ENCODE data around the gene LLPH.

The LLPH gene

DNA sequence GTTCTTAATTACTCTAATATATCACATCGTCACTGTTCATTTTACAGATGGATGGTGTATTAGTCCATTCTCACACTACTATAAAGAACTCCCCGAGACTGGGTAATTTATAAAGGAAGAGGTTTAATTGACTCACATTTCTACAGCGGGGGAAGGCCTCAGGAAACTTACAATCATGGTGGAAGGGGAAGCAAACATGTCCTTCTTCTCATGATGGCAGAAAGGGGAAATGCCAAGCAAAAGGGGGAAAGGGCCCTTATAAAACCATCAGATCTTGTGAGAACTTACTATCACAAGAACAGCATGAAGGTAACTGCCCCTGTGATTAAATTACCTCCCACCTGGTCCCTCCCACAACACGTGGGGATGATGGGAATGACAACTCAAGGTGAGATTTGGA is 32.7 kb upstream of the LLPH start:
- no peak overlapping the region for H3K4me3 ChIP-seq (ENCODE audit: low read depth, low read length, poor library complexity, severe bottlenecking)
- H3K9me3 ChIP-seq (ENCODE audit: low read length), result peaks cover 21% of the 10 kb centered on the region
- no peak overlapping the region for H3K27ac ChIP-seq (ENCODE audit: low read depth, low read length, poor library complexity, severe bottlenecking)
- no peak overlapping the region for H2AFZ ChIP-seq (ENCODE audit: low read length)
- H3K79me2 ChIP-seq (ENCODE audit: insufficient read depth, low read length), result peaks cover 65% of the 10 kb centered on the region
- H3K9me2 ChIP-seq (ENCODE audit: low read depth, low read length), result no peaks in the 10 kb centered on the region
- peaks cover 74% of the 10 kb centered on the region for H3K36me3 ChIP-seq (ENCODE audit: insufficient read depth, low read length)
- H3K27me3 ChIP-seq (ENCODE audit: insufficient read depth, low read length), result no peaks in the 10 kb centered on the region
- H3K4me2 ChIP-seq (ENCODE audit: low read length), result no peak overlapping the region
- H4K20me1 ChIP-seq (ENCODE audit: insufficient read depth, low read length), result no peaks in the 10 kb centered on the region
- H3F3A ChIP-seq (ENCODE audit: insufficient read depth, low read length), result no peaks in the 10 kb centered on the region
- H3K4me1 ChIP-seq (ENCODE audit: insufficient read depth, low read length, severe bottlenecking), result peaks cover 4% of the 10 kb centered on the region
- no peak overlapping the region for H3K9ac ChIP-seq (ENCODE audit: low read length)
- TF ChIP-seq, protein P1, sequence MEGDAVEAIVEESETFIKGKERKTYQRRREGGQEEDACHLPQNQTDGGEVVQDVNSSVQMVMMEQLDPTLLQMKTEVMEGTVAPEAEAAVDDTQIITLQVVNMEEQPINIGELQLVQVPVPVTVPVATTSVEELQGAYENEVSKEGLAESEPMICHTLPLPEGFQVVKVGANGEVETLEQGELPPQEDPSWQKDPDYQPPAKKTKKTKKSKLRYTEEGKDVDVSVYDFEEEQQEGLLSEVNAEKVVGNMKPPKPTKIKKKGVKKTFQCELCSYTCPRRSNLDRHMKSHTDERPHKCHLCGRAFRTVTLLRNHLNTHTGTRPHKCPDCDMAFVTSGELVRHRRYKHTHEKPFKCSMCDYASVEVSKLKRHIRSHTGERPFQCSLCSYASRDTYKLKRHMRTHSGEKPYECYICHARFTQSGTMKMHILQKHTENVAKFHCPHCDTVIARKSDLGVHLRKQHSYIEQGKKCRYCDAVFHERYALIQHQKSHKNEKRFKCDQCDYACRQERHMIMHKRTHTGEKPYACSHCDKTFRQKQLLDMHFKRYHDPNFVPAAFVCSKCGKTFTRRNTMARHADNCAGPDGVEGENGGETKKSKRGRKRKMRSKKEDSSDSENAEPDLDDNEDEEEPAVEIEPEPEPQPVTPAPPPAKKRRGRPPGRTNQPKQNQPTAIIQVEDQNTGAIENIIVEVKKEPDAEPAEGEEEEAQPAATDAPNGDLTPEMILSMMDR (IDR thresholded peaks at IDR 0.05; ENCODE audit: low read length), result no peak
- no peak for TF ChIP-seq EZH2 (IDR thresholded peaks at IDR 0.05; ENCODE audit: borderline replicate concordance, low read length)

DNA sequence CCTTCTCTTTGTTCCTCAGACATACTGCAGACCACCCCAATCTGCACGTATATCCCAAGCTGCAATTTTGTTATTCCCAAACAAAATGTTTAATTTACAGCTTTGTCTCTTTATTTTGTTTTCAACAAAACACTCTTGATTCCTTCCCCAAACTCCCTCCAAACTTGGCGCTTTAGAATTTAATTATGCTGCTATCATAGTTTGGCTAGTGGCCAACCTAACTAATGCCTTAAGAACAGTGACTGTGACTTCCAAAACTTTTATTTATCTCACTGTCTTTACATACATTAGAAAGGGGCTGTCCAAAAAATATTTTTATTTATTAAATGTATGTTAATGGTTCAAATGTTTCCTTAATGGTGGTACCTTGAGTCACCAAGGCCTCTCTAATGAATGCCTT is 32.2 kb upstream of the LLPH start:
- Histone ChIP-seq H3K27ac (ENCODE audit: low read depth, low read length, poor library complexity, severe bottlenecking) (no peak overlapping the region), H3F3A (ENCODE audit: insufficient read depth, low read length) (no peaks in the 10 kb centered on the region), H3K79me2 (ENCODE audit: insufficient read depth, low read length) (peaks cover 59% of the 10 kb centered on the region), H3K4me2 (ENCODE audit: low read length) (no peak overlapping the region), H3K4me1 (ENCODE audit: insufficient read depth, low read length, severe bottlenecking) (no peaks in the 10 kb centered on the region), H3K9me2 (ENCODE audit: low read depth, low read length) (no peaks in the 10 kb centered on the region), H4K20me1 (ENCODE audit: insufficient read depth, low read length) (no peaks in the 10 kb centered on the region), H3K27me3 (ENCODE audit: insufficient read depth, low read length) (no peaks in the 10 kb centered on the region), H3K4me3 (ENCODE audit: low read depth, low read length, poor library complexity, severe bottlenecking) (no peak overlapping the region), H2AFZ (ENCODE audit: low read length) (no peak overlapping the region), H3K9me3 (ENCODE audit: low read length) (peaks cover 21% of the 10 kb centered on the region), H3K9ac (ENCODE audit: low read length) (no peak overlapping the region), H3K36me3 (ENCODE audit: insufficient read depth, low read length) (peaks cover 68% of the 10 kb centered on the region)
- TF ChIP-seq EZH2 (IDR thresholded peaks at IDR 0.05; ENCODE audit: borderline replicate concordance, low read length), result no peak
- TF ChIP-seq, protein P1 (IDR thresholded peaks at IDR 0.05; ENCODE audit: low read length), result no peak

DNA sequence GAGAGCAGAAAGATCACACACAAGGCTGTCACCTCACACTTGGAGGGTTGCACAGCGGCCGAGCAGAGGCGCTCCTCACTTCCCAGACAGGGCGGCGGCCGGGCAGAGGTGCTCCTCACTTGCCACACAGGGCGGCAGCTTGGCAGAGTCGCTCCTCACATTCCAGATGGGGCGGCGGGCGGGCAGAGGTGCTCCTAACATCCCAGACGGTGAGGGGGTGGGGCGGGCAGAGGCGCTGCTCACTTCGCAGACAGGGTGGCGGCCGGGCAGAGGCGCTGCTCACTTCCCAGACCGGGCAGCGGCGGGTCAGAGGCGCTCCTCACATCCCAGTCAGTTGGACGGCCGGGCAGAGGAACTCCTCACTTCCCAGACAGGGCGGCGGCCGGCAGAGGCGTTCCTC is 30.2 kb upstream of the LLPH start:
- peaks cover 41% of the 10 kb centered on the region for H3K79me2 ChIP-seq (ENCODE audit: insufficient read depth, low read length)
- peaks cover 48% of the 10 kb centered on the region for H3K36me3 ChIP-seq (ENCODE audit: insufficient read depth, low read length)
- H3K9ac ChIP-seq (ENCODE audit: low read length), result no peak overlapping the region
- peaks cover 19% of the 10 kb centered on the region for H3K9me3 ChIP-seq (ENCODE audit: low read length)
- H2AFZ ChIP-seq (ENCODE audit: low read length), result no peak overlapping the region
- no peak for TF ChIP-seq EZH2 (IDR thresholded peaks at IDR 0.05; ENCODE audit: borderline replicate concordance, low read length)
- TF ChIP-seq, protein P1 (IDR thresholded peaks at IDR 0.05; ENCODE audit: low read length), result no peak
- no peaks in the 10 kb centered on the region for H3F3A ChIP-seq (ENCODE audit: insufficient read depth, low read length)
- H3K27ac ChIP-seq (ENCODE audit: low read depth, low read length, poor library complexity, severe bottlenecking), result no peak overlapping the region
- no peaks in the 10 kb centered on the region for H3K27me3 ChIP-seq (ENCODE audit: insufficient read depth, low read length)
- H3K4me3 ChIP-seq (ENCODE audit: low read depth, low read length, poor library complexity, severe bottlenecking), result no peak overlapping the region
- H3K9me2 ChIP-seq (ENCODE audit: low read depth, low read length), result no peaks in the 10 kb centered on the region
- no peak overlapping the region for H3K4me2 ChIP-seq (ENCODE audit: low read length)
- H4K20me1 ChIP-seq (ENCODE audit: insufficient read depth, low read length), result no peaks in the 10 kb centered on the region
- no peaks in the 10 kb centered on the region for H3K4me1 ChIP-seq (ENCODE audit: insufficient read depth, low read length, severe bottlenecking)

Data from OCI-LY1 (cell line).